ENCODE results near the gene CRNN. TPM values are rescaled to one million over a fixed set of nuclear protein-coding genes. Genes with fewer than 3 reads are reported as not detected.

CRNN gene
- total RNA-seq, 1 experiment from 2014 or later = not detected

DNA sequence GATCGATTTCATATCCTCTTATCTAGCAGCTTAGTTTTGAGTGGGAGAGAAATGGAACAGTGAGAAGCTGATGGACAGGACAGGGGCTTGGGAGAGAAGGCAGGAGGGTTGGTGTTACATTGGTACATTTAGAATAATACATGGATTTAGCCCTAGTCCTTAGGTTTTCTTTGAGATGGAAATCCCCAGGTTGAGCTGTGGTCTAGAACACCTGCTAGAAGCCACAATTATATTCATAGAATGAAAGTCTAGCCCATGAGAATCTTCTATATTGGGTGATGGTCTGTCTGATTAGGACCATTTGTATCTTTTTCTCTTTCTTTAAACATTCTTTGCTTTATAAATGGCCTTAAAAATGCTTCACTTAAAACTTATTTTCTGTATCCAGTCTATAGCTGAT is 19.9 kb downstream of the CRNN start:
- H3K4me2 ChIP-seq (ENCODE audit: insufficient read depth, insufficient read length, low read length) = no peak overlapping the region
- H3K9ac ChIP-seq (ENCODE audit: extremely low read depth, insufficient read length, low read length) = no peak overlapping the region
- peaks cover 75% of the 10 kb centered on the region for H3K9me3 ChIP-seq (ENCODE audit: control insufficient read depth, low read depth, low read length)
- no peak overlapping the region for H3K23ac ChIP-seq (ENCODE audit: insufficient read length, low read depth, low read length)
- H2AK5ac ChIP-seq (ENCODE audit: insufficient read length, low read length) = no peak overlapping the region
- no peak overlapping the region for H3K18ac ChIP-seq (ENCODE audit: insufficient read length, low read depth, low read length)
- no peaks in the 10 kb centered on the region for H3K4me1 ChIP-seq (ENCODE audit: insufficient read depth, low read length)
- no peak overlapping the region for H2BK120ac ChIP-seq (ENCODE audit: low read depth, low read length, poor library complexity, severe bottlenecking)
- H3K14ac ChIP-seq (ENCODE audit: insufficient read depth, low read length) = no peak overlapping the region
- Mint-ChIP-seq H3K36me3 (ENCODE audit: insufficient read depth in 1 of 3, low read depth in 3 of 3) (peaks cover 0 to 25% (median 10%) of the 10 kb centered on the region in 3 experiments; a peak in 5 of 7 replicates), H3K4me1 (no peaks in the 10 kb centered on the region), H3K9me3 (peaks cover 89 to 92% of the 10 kb centered on the region in 2 experiments), H3K4me3 (no peak overlapping the region), H3K27ac (no peak overlapping the region), H3K27me3 (ENCODE audit: low read depth) (peaks cover 3% of the 10 kb centered on the region; the same call in 1 of the 2 replicates)
- no peak overlapping the region for H4K8ac ChIP-seq (replicated peaks; ENCODE audit: insufficient read length, low read depth, low read length)
- H3T11ph ChIP-seq (ENCODE audit: low read length) = no peak overlapping the region
- no peak overlapping the region for H2AFZ ChIP-seq (ENCODE audit: low read length)
- H4K5ac ChIP-seq (ENCODE audit: insufficient read length, low read depth, low read length) = no peak overlapping the region
- no peak overlapping the region for H2BK20ac ChIP-seq (ENCODE audit: low read depth, low read length, poor library complexity, severe bottlenecking)
- WGBS (ENCODE audit: extremely low coverage, insufficient read length, low lambda C conversion rate) = no CpG with 5 or more reads among the region's 1 CpG
- no peaks in the 10 kb centered on the region for H4K20me1 ChIP-seq (ENCODE audit: control insufficient read depth, insufficient read depth, insufficient read length)
- H2BK15ac ChIP-seq (ENCODE audit: low read depth, low read length) = no peak overlapping the region
- DNase-seq = no peak
- H2BK12ac ChIP-seq (ENCODE audit: insufficient read length, low read depth, low read length) = no peak overlapping the region
- H3K56ac ChIP-seq (ENCODE audit: insufficient read length, low read depth, low read length) = no peak overlapping the region
- H4K91ac ChIP-seq (ENCODE audit: insufficient read length, low read depth, low read length) = no peak overlapping the region
- H3K4ac ChIP-seq (ENCODE audit: low read depth, low read length) = no peak overlapping the region
- H3K27ac ChIP-seq (ENCODE audit: insufficient read length, low read depth, low read length) = no peak overlapping the region
- no peaks in the 10 kb centered on the region for H3K79me2 ChIP-seq (ENCODE audit: insufficient read depth, low read length)
- no peak overlapping the region for H2BK5ac ChIP-seq (ENCODE audit: insufficient read length, low read length)
- no peaks in the 10 kb centered on the region for H3K79me1 ChIP-seq (ENCODE audit: insufficient read depth, low read depth, low read length, poor library complexity, severe bottlenecking)
- TF ChIP-seq, protein P1, sequence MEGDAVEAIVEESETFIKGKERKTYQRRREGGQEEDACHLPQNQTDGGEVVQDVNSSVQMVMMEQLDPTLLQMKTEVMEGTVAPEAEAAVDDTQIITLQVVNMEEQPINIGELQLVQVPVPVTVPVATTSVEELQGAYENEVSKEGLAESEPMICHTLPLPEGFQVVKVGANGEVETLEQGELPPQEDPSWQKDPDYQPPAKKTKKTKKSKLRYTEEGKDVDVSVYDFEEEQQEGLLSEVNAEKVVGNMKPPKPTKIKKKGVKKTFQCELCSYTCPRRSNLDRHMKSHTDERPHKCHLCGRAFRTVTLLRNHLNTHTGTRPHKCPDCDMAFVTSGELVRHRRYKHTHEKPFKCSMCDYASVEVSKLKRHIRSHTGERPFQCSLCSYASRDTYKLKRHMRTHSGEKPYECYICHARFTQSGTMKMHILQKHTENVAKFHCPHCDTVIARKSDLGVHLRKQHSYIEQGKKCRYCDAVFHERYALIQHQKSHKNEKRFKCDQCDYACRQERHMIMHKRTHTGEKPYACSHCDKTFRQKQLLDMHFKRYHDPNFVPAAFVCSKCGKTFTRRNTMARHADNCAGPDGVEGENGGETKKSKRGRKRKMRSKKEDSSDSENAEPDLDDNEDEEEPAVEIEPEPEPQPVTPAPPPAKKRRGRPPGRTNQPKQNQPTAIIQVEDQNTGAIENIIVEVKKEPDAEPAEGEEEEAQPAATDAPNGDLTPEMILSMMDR (conservative IDR thresholded peaks at IDR 0.05) = no peak
- no peaks in the 10 kb centered on the region for H3K27me3 ChIP-seq (ENCODE audit: insufficient read depth, low read length)
- no peaks in the 10 kb centered on the region for H3K23me2 ChIP-seq (ENCODE audit: insufficient read length, low read depth, low read length, poor library complexity, severe bottlenecking)

Data from H9 (cell line).